Fibroblast of pulmonary artery (primary cell): Measurements from ENCODE around the gene CELF4.

ENCODE experiments used
- DNase-seq: peaks from one replicate; pipeline ENCODE4 v3.0.0-alpha.2; 2010; ENCODE audit warnings: low read depth
- H3K4me3 ChIP-seq: replicated peaks from 2 replicates; pipeline ENCODE4 v1.5.1; 2011; ENCODE audit warnings: low read depth, mild to moderate bottlenecking, control low read depth, low read length, moderate library complexity
- CTCF ChIP-seq: IDR thresholded peaks from 2 replicates; pipeline ENCODE4 v1.5.1; 2011; ENCODE audit warnings: mild to moderate bottlenecking, control low read depth, low read length, inconsistent platforms; ENCODE audit errors: missing control alignments

The CELF4 gene

GRCh38 chr18:37481491-37481890 lies 84.1 kb downstream of the CELF4 start:
- TF ChIP-seq CTCF, result no peak
- peak; percentile 60 for DNase-seq

GRCh38 chr18:37481072-37481471 lies 84.5 kb downstream of the CELF4 start:
- peak; percentile 9 for TF ChIP-seq CTCF
- DNase-seq, result peak; percentile 39
- H3K4me3 ChIP-seq, result no peak overlapping the region

More at GRCh38 chr18:37481491-37481890, 84.1 kb downstream of the CELF4 start:
- no peak overlapping the region for H3K4me3 ChIP-seq

- no peak for DNase-seq
- TF ChIP-seq CTCF, result no peak
- H3K4me3 ChIP-seq, result no peak overlapping the region
Measured at GRCh38 chr18:37476611-37477295, 88.8 kb downstream of the CELF4 start.

GRCh38 chr18:37476182-37476581 lies 89.4 kb downstream of the CELF4 start:
- no peak overlapping the region for H3K4me3 ChIP-seq
- TF ChIP-seq CTCF, result peak; percentile 58
- DNase-seq, result no peak

- H3K4me3 ChIP-seq, result no peak overlapping the region
- DNase-seq, result no peak
- no peak for TF ChIP-seq CTCF
Measured at GRCh38 chr18:37473195-37473840, 92.3 kb downstream of the CELF4 start.

- no peak for TF ChIP-seq CTCF
- DNase-seq, result no peak
- no peak overlapping the region for H3K4me3 ChIP-seq
Measured at GRCh38 chr18:37471637-37472036, 94.0 kb downstream of the CELF4 start.
